GM21390 (cell line): ENCODE results near the gene RPS6KA1.
"Not testable (repeated sequence)": the region's sequence is repeated elsewhere in the genome, so short reads cannot be mapped to it uniquely, and the experiment has no call there.

Source experiments
- ATAC-seq: cut with Tn5 transposase; IDR thresholded peaks from one replicate; pipeline ENCODE4 v1.9.1; 2021; ENCODE audit not compliant: unreplicated experiment

RPS6KA1 gene

DNA sequence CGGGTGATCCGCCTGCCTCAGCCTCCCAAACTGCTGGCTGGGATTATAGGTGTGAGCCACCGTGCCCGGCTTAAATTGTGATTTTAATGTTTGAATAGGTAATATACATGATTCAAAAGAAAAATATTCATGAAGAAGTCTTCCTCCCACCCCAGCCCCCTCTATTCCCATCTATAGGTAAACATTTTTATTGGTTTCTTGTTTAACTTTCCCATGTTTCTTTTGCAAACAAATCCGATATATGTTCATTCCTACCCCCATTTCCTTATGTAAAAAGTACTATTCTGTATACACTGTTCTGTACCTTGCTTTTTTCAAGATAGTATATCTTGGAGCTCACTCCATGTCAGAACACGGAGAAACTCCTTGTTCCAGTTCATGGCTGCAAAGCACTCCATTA lies 23.2 kb downstream of the RPS6KA1 start:
- ATAC-seq, result no peak

GRCh38 chr1:26553942-26554682 lies 24.6 kb downstream of the RPS6KA1 start:
- no peak for ATAC-seq

- ATAC-seq, result no peak
Observed at GRCh38 chr1:26554781-26555180, 25.2 kb downstream of the RPS6KA1 start.

DNA sequence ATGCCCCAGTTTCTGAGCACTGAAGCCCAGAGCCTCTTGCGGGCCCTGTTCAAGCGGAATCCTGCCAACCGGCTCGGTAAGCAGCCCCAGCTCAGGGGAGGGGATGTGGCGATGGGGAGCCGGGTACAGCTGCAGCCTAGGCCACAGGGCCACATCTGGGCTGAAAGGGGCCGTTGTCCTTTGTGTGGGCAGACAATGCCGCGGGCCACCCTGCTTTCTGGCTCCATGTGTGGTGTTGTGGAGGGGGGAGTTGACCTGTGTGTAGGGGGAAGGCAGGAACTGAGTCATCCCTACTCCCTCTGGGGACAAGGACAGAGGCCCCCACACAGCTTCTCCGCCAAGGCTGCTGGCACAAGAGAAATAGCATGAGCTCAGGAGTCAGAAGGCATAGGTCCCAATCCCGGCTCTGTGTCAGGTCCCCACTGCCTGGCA lies 26.0 kb downstream of the RPS6KA1 start:
- no peak for ATAC-seq

GRCh38 chr1:26556111-26556510 lies 26.6 kb downstream of the RPS6KA1 start:
- no peak for ATAC-seq

GRCh38 chr1:26557008-26557407 lies 27.4 kb downstream of the RPS6KA1 start:
- no peak for ATAC-seq

GRCh38 chr1:26558685-26559048 lies 29.1 kb downstream of the RPS6KA1 start:
- ATAC-seq, result no peak

DNA sequence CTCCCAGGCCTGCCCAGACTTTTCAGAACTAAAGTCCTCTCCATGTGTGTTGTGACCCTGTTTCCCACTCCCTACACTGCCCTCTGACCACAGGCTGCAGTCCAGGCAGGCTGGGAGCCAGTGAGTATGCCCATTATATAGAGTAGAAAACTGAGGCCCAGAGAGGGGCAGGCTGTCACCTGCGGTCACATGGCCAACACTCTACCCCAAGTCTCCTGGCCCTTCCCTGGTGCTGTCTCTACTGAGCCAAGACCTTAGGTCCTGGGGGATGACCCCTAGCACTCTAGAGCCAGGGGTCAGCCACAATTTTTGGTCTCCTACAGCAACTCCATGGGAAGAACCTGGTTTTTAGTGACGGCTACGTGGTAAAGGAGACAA lies 30.8 kb downstream of the RPS6KA1 start:
- ATAC-seq, result no peak

DNA sequence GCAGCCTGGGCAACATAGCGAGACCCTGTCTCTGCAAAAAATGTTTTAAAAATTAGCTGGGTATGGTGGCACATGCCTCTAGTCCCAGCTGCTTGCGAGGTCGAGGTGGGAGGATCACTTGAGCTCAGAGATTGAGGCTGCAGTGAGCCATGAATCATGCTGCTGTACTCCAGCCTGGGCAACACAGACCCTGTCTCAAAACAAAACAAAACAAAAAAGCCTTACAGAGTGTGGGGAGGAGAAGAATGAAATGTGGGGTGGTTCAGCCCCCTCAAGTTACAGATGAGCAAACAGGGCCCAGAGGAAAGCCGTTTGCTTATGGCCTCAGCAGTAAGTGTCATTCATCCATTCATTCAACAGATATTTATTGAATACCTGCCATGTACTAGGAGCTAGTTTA lies 40.7 kb downstream of the RPS6KA1 start:
- no peak for ATAC-seq

- no peak for ATAC-seq
Observed at GRCh38 chr1:26571381-26571780, 41.8 kb downstream of the RPS6KA1 start.

GRCh38 chr1:26574018-26574417 lies 44.5 kb downstream of the RPS6KA1 start:
- no peak for ATAC-seq

DNA sequence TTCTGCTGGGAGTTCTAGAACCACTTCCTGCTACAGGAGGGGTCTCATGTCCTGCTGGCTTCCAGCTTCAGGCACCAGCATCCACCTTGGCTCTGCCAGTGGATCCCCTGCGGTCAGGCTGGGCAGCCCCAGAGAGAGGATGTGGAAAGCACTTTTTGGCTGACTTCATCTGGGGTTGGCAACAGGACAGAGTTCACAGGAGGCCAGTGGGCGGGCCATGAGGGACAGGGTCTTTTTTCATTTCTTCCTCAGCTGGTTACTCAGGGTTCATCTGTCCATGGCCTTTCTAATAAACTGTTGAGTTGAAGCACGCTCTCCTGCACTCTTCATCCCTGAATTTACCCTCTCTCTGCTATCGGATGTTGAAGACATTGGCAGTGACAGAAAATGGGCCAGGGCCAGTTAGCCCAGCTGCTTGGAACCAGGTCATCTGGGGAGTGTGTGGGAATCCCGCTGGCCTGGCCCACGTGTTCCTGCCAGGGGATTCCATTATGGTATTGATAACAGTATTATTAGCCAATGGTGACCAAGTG lies 45.2 kb downstream of the RPS6KA1 start:
- no peak for ATAC-seq

DNA sequence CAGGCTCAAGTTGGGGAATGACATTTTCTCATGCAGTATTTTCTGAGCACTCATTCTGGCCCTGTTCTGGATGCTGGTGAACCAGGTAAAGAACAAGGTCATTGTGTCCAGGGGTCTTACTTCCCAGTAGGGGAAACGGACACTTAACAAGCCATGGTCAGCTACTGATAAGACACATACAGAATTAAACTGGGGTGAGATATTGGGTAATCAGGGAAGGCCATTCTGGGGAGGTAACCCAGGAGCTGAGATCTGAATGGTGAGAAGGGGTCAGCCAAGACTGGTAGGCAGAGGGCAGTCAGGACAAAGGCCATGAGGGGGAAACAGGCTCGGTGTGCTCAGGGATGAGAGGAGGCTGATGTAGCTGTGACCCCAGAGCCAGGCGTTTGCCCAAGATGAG lies 45.8 kb downstream of the RPS6KA1 start:
- no peak for ATAC-seq

- ATAC-seq, result no peak
Observed at GRCh38 chr1:26578167-26578566, 48.6 kb downstream of the RPS6KA1 start.

DNA sequence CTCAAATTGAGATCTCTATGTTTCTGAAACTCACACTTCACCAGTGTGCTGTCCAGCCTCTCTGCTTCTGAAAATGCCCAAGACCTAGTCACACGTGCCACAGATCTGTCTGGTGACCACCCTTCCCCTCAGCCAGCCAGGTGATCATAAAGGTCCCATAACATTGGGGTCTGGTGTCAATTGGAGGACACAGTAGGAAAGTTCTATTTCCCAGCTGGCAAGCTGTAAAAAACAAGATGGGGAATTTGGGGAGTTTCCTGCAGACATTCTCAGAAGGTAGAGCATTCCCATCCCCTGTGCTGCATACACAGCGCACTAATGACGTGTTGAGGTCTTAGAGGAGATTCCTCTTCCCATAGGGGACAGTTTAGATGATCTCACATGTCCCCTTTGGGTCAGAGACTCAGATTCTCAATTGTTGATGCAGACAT lies 50.1 kb downstream of the RPS6KA1 start:
- no peak for ATAC-seq

- ATAC-seq, result no peak
Observed at GRCh38 chr1:26580116-26580515, 50.6 kb downstream of the RPS6KA1 start.

DNA sequence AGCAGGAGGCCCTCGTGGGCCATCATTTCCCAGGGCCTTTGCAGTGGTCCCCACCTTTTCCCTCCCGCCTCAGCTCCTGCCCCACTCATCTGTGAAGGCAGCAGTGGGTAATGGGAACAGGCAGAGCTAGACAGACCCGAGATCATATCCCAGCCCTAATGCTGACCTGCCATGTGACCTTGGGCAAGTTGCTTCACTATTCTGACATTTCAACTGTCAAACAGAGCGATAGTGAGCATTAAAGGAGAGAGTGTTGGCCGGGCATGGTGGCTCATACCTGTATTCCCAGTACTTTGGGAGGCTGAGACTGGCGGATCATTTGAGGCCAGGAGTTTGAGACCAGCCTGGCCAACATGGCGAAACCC lies 51.7 kb downstream of the RPS6KA1 start:
- ATAC-seq, result no peak

DNA sequence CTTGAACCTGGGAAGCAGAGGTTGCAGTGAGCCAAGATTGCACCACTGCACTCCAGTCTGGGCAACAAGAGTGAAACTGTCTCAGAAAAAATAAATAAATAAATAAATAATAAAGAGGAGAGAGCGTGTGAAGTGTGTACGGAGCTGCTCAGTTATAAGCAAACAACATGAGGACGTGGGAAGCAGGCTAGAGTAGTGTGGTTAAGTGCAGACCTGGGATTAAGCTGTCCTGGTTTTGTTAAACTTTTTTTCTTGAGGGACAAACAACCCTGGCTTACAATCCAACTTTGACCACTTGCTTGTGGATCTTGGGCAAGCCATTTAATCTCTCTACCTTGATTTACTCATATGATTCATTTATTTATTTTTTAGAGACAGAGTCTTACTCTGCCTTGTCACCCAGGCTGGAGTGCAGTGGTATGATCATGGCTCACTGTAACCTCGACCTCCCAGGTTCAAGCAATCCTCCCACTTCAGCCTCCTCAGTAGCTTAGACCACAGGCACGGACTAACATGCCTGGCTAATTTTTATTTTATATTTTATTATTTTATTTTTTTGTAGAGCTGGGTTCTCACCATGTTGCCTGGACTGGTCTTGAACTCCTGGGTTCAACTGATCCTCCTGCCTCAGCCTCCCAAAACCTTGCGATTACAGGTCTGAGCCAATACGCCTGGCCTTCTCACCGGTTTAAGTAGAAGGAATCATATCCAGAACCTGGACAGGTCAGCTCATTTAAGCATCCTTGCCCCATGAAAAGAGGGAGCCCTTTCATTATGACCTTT lies 52.7 kb downstream of the RPS6KA1 start:
- no peak for ATAC-seq

- ATAC-seq, result no peak
Observed at GRCh38 chr1:26582836-26583460, 53.4 kb downstream of the RPS6KA1 start.

DNA sequence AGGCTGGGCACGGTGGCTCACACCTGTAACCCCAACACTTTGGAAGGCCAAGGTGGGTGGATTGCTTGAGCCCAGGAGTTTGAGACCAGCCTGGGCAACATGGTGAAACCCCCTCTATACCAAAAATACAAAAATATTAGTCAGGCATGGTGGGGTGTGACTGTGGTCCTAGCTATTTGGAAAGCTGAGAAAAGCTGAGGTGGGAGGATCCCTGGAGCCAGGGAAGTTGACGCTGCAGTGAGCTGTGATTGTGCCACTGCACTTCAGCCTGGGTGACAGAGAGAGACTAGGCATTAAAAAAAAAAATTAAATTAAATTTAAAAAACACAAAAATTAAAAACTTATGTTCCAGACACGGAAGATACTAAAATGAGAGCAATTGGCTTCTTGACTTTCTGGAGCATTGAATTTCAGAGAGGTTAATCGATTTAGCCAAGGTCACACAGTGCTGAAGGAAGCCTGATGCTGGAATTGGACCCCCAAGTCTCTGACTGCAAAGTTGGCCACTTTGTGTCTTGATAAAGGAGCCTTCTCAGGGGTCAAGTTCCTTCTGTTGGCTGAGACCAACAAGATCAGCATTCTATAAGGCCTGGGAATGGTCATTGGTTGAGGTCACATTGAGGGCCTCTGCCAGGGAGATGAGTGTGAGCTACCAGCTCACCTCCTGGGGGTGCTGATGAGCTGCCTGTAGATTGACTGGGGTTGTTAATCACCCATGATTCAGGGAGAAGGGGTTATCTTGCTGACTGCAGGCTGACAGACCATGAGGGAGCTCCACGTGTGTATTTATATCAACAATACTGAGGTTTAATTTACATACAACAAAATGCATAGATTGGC lies 54.3 kb downstream of the RPS6KA1 start:
- no peak for ATAC-seq

- ATAC-seq, result not testable (repeated sequence)
Observed at GRCh38 chr1:26584588-26584987, 55.0 kb downstream of the RPS6KA1 start.
